ENCODE data around the gene YDJC.

YDJC gene

GRCh38 chr22:21632237-21632895 is 2.5 kb upstream of the YDJC start, which contains the start of gene CCDC116:
TSS of gene CCDC116 (plus strand) at chr22:21632760. CDS start at chr22:21633182, 422 bp downstream.
- DNase-seq (ENCODE audit: low read depth, low spot score) = no peak
- H3K4me3 ChIP-seq (ENCODE audit: low read depth, low read length) = no peak within 1 kb of the TSS
- in situ Hi-C loops (cut with HindIII; ENCODE audit: low sequenced_read_pairs) = no loop called here
- TF ChIP-seq CTCF (IDR thresholded peaks at IDR 0.05; ENCODE audit: low read depth, low read length) = no peak

- no peak overlapping the region for H3K4me3 ChIP-seq (ENCODE audit: low read depth, low read length)
- TF ChIP-seq CTCF (IDR thresholded peaks at IDR 0.05; ENCODE audit: low read depth, low read length) = no peak
- DNase-seq (ENCODE audit: low read depth, low spot score) = no peak
- in situ Hi-C loops (cut with HindIII; ENCODE audit: low sequenced_read_pairs) = no loop called here
These were observed 1.2 kb upstream of the YDJC start for GRCh38 chr22:21631025-21631424.

- peak overlapping the region; percentile 89 for H3K4me3 ChIP-seq (ENCODE audit: low read depth, low read length)
- in situ Hi-C loops (cut with HindIII; ENCODE audit: low sequenced_read_pairs) = no loop called here
- TF ChIP-seq CTCF (IDR thresholded peaks at IDR 0.05; ENCODE audit: low read depth, low read length) = no peak
- no peak for DNase-seq (ENCODE audit: low read depth, low spot score)
These were observed 1.2 kb downstream of the YDJC start for GRCh38 chr22:21628386-21629254.

DNA sequence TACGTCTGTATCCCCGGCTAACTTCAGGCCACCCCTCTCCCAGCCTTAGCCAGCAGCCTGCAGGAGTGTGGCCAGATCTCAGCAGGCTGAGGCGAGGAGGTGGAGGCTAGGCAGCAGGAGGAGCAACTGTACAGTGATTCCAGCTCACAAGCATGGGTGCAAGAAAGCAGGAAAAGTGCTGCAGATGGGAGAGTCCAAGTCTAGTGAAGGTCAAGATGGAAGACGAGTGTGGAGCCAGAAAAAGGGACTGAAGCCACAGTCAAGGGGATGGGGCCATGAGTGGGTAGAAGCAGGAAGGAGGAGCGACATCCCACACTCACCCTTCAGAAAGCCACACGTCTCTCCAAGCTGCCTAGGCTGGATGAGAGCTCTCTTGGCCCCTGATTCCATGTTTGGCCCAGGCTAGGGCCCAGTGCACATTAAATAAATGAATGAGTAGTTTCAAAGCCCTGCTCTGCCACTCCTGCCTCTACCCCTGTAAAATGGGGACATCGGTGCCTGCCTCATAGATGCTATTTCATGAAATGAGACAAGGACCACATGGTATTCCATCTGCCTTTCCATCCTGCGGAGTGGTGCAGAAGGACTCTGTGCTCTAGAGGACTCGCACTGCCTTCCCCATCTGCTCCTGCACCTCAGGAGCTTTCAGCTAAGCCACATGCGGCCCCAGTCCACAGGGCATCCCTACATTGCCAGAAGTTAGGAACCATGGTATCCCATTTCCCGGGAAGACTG is 2.9 kb downstream of the YDJC start:
- in situ Hi-C loops (cut with HindIII; ENCODE audit: low sequenced_read_pairs) = no loop called here
- DNase-seq (ENCODE audit: low read depth, low spot score) = no peak
- no peak overlapping the region for H3K4me3 ChIP-seq (ENCODE audit: low read depth, low read length)
- no peak for TF ChIP-seq CTCF (IDR thresholded peaks at IDR 0.05; ENCODE audit: low read depth, low read length)

- no peak for DNase-seq (ENCODE audit: low read depth, low spot score)
- no peak for TF ChIP-seq CTCF (IDR thresholded peaks at IDR 0.05; ENCODE audit: low read depth, low read length)
- H3K4me3 ChIP-seq (ENCODE audit: low read depth, low read length) = no peak overlapping the region
- in situ Hi-C loops (cut with HindIII; ENCODE audit: low sequenced_read_pairs) = no loop called here
These were observed 3.6 kb downstream of the YDJC start for GRCh38 chr22:21626073-21626734.

Measured in astrocyte of the spinal cord (primary cell).